CMK (cell line): ENCODE measurements around the gene CMPK2.
"Not testable (repeated sequence)": the region's sequence is repeated elsewhere in the genome, so short reads cannot be mapped to it uniquely, and the experiment has no call there.

ENCODE experiments used
- DNase-seq: peaks from one replicate; pipeline ENCODE4 v3.0.0-alpha.2; 2010; ENCODE audit warnings: low read depth

CMPK2 gene

DNA sequence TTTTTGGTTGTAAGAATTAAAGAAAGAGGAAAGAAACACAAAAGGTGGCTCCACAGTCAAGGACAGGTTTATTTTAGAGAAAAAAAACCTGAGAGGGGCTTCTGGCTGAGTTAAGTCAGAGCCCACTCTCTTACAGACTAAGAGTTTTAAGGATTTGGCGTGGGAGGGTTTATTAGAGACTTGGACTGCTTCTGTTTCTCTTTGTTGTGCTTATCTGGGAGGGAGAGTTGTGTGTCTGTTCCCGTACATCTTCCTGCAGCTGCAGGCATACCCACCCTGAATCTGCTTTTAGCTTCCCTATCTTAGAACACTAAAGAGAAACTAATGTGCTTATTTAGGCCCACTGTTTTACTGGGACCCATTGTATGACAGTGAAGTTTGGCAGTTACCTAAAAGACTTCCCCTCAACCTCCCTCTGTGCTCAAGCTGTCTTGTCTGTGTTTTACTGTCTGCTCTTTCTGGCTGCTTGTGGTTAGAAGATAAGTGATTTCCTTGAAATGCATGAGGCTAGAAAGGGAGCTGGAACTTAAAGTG lies 14.6 kb upstream of the CMPK2 start:
- DNase-seq = peak; percentile 96

DNA sequence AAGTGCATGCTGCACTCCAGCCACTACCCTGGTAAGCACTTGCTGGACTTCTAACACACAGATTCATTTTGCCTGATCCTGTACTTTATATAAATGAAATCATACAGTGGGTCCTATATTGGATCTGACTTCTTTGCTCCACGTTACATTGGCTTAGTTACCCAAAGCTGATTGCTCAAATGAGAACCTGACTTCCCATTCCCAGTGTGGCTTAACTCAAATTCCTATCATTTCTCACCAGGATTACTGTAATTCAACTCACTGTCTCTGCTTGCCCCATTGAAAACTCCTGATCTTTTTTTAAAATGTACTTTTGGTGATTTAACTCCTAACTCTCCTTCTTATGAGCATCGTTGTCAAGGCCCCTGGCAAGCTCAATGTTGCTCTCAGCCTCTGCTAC lies 13.3 kb upstream of the CMPK2 start:
- DNase-seq = no peak

GRCh38 chr2:6878549-6878948 lies 12.8 kb upstream of the CMPK2 start:
- no peak for DNase-seq

DNA sequence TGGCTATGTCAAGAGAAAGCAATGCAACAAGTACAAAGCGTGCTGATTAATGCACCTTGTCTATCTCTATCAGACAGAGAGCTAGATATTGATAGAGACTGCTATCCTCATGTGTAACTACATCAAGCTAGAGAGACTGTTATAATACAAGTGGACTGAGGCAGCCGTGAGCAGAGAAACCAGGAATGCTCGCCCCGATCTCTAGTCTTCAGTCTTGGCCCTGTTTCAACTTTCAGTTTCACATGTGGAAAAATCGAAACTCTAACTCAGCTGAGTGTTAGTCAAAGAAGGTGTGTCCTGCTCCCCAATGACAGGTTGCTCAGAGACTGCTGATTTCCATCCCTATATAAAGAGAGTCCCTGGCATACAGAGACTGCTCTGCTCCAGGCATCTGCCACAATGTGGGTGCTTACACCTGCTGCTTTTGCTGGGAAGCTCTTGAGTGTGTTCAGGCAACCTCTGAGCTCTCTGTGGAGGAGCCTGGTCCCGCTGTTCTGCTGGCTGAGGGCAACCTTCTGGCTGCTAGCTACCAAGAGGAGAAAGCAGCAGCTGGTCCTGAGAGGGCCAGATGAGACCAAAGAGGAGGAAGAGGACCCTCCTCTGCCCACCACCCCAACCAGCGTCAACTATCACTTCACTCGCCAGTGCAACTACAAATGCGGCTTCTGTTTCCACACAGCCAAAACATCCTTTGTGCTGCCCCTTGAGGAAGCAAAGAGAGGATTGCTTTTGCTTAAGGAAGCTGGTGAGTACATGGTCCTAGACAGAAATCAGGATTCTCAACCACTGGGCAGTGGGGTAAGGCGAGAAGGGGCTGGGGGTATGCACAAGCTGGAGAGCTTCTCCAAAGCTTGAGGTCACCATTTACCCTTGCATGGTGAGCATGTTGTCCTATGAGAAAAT lies 11.9 kb upstream of the CMPK2 start, which contains the start of gene RSAD2:
Gene RSAD2 (plus strand): TSS at position 376 of the 903 bp plus-strand sequence. CDS start 24 bp downstream, at position 400.
- DNase-seq = no peak

GRCh38 chr2:6876309-6876708 lies 10.6 kb upstream of the CMPK2 start:
- no peak for DNase-seq

- no peak for DNase-seq
Measured at GRCh38 chr2:6874032-6874431, 8.3 kb upstream of the CMPK2 start.

DNA sequence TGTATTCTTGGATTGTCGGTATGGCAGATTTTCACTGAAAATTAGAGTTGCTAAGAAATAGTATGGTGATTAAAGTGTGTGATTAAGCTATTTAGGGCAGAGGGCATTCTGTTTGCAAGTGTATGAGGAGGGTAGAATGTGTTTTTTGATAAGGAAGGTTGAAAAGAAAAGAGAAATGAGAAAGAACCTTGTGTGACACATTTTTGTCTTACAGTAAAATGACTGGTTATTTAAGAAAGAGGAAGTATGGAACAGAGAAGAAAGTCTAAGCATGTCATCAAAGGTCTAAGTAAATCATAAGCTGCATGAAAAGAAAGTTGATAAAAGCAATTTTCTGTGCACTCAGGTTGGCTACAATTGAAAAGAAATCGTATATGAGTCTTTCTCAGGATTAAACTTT lies 6.7 kb upstream of the CMPK2 start:
- no peak for DNase-seq

DNA sequence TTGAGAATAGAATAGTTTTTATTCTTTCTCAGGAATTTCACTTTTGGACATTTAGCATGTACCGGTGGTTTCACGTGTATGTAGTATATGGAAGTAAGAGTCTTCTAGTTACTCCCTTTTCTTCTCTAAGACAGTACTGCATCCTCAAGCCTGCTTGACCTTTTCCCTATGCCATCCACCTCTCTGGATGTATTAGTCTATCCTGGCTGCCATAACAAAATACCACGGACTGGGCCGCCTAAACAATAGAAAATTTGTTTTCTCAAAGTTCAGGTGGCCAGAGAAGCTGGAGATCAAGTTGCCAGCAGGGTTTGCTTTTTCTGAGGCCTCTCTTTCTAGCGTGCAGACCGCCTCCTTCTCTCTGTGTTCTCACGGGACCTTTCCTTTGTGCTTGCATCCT lies 1.3 kb upstream of the CMPK2 start:
- no peak for DNase-seq

DNA sequence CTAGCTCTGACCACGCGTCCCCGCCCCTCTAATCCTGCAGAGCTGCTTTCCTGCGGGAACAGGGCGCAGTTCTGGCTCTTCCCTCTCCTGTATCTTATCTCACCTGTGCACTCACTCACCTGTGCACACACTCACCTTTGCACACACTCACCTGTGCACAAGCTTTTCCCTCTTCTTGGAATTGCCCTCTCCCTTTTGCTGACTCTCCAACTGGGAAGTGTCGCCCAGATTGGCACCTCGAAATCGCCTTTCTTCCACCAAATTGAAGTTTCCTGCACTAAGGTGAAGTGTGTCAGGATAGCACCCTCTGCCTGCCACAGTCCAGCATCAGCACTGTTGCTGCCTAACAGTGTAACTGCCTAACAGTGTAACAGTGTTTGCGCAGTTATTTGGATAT lies 566 bp upstream of the CMPK2 start:
- no peak for DNase-seq

- no peak for DNase-seq
Measured at GRCh38 chr2:6864923-6865345, 773 bp downstream of the CMPK2 start.

DNA sequence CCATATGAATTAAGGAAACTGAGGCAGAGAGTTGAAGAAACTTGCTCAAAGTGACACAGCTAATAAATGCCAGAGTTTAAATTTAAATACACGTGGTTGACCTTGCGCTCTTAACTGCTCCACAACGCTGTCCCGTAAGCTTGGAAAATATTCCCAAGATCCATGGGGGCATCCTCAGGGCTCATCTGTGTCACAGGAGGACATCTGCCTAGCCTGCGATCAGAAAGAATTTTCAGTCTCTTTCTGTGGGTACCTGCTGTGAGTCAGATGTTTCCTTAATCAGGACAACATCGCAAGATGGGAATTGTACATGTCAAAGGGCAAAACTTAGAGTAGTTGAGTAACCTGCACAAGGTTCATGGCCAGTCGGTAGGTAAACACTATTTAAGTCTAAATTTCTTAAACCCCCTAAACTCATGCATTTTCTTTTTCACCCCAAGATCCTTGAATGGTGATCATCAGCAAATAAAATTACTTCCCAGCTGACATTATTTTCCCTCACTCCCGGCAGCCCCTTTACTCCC lies 1.4 kb downstream of the CMPK2 start:
- DNase-seq = no peak

DNA sequence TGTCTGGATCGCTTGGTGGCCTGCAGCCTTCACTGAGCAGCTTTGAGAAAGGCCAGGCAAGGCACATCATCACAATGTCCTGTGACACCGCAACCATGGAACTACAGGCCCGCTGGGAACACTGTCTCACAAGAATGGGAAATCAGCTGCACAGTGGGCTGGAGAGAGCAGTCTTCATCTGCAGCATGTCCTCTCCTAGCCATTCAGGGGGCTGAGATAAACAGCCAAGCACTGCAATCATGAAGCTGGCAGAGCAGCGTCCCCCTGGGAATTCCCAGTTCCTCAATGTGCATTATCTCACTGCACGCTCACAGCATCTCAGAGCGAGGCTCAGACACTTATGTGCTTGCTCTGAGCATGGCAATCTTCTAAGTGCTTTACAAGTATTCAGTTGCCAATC lies 1.9 kb downstream of the CMPK2 start:
- no peak for DNase-seq

- DNase-seq = no peak
Measured at GRCh38 chr2:6860296-6860695, 5.4 kb downstream of the CMPK2 start.

DNA sequence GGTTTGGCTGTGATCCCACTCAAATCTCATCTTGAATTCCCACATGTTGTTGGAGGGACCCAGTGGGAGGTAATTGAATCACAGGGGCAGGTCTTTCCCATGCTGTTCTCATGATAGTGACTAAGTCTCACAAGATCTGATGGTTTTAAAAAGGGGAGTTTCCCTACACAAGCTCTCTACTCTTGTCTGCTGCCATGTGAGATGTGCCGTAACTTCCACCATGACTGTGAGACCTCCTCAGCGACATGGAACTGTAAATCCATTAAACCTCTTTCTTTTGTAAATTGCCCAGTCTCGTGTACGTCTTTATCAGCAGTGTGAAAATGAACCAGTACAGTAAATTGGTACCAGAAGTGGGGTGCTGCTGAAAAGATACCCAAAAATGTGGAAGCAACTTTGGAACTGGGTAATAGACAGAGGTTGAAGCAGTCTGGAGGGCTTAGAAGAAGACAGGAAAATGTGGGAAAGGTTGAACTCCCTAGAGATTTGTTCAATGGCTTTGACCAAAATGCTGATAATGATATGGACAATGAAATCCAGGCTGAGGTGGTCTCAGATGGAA lies 7.2 kb downstream of the CMPK2 start:
- DNase-seq = not testable (repeated sequence)

- no peak for DNase-seq
Measured at GRCh38 chr2:6856548-6856920, 9.2 kb downstream of the CMPK2 start.

GRCh38 chr2:6855860-6856547 lies 9.7 kb downstream of the CMPK2 start:
- no peak for DNase-seq

GRCh38 chr2:6854416-6854815 lies 11.3 kb downstream of the CMPK2 start:
- DNase-seq = no peak

DNA sequence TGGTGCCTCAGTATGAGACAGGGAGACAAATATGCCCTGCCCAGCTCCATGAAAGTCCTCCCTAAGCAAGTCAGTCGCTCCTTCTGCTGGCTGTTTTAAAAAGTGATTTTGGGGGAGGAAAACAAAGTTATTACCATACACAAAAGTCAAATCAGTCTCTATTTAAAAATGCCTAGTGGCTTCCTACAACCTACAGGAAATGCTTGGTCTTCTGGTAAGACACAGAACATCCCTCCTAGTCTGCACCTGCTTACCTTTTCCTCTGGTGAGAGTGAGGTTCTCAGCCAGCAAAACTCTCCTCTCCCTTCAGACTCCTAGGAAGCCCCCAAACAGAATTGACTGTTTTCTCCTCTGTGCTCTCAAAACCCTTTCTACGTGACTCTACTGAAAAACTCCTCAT lies 13.5 kb downstream of the CMPK2 start:
- DNase-seq = no peak

- peak; percentile 90 for DNase-seq
Measured at GRCh38 chr2:6846967-6847681, 18.6 kb downstream of the CMPK2 start.

- no peak for DNase-seq
Measured at GRCh38 chr2:6846540-6846939, 19.2 kb downstream of the CMPK2 start.

DNA sequence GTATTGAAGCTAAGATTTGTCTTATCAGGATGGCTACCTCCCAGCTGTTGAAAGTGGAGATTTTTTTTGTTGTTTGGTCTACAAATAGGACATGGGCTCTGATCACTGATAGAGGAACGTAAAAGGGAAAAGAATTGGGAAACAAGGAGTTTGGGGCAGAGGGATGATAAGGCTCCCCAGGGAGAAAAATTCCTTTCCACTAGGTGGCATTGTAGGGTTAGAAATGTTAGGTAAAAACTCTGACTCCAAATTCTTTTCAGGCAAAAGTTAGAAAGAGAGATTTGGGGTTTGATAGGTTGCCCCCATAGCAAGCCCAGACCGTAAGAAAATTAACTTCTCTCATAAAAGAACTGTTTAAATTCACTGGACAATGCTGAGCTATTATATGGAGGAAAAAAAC lies 19.8 kb downstream of the CMPK2 start:
- DNase-seq = no peak

DNA sequence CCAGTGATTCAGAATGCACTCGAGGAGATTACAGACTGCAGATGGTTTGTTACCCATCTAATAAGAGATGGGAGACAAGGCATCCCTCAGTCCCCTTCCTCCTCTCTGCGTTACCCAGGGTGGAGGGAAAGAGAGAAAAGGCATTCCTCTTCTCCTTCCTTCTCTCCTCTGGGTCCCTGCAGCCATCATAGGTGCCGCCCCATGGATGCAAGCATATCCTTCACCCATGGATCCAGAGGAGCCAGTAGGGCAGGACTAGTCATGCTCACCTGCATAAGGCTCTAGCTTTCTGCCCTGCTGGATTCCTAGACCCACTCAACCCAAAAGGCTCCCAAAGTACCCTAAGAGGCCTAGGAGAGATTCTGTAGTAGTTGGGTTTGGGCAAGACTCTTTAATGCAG lies 20.4 kb downstream of the CMPK2 start:
- DNase-seq = peak; percentile 54
